Uterus (tissue), 4 donors: ENCODE measurements around the gene PHF8. TPM values are rescaled to one million over a fixed set of nuclear protein-coding genes. Genes with fewer than 3 reads are reported as not detected.

Experiments used
- DNase-seq, 2 donors: peaks; one replicate each; pipeline ENCODE4 v3.0.0-alpha.2; 2019 to 2020
- H3K27ac ChIP-seq, 2 donors: fragments of 200-600 bp; sonication (generic); 1 replicate in 1 of 2; 2 replicates in 1 of 2; pipeline ENCODE4 v1.5.1; 2016 to 2018
- H3K27me3 ChIP-seq, 2 donors: fragments of 200-600 bp; sonication (generic); one replicate each; pipeline ENCODE4 v1.5.1; 2018 to 2019; ENCODE audit warnings: control low read depth in 1 of 2
- H3K36me3 ChIP-seq, 2 donors: fragments of 200-600 bp; sonication (generic); one replicate each; pipeline ENCODE4 v1.5.1; 2019; ENCODE audit warnings: control low read depth in 1 of 2
- H3K4me1 ChIP-seq, 2 donors: fragments of 200-600 bp; sonication (generic); one replicate each; pipeline ENCODE4 v1.5.1; 2018 to 2019; ENCODE audit warnings: control low read depth in 1 of 2
- H3K4me3 ChIP-seq, 2 donors: fragments of 200-600 bp; sonication (generic); 1 replicate in 1 of 2; 2 replicates in 1 of 2; pipeline ENCODE4 v1.5.1; 2018 to 2019; ENCODE audit warnings: mild to moderate bottlenecking in 1 of 2
- H3K9me3 ChIP-seq, 2 donors: fragments of 200-600 bp; sonication (generic); one replicate each; pipeline ENCODE4 v1.5.1; 2019; ENCODE audit warnings: control low read depth in 1 of 2
- POLR2A ChIP-seq, 2 donors: fragments of 450-650 bp; IDR thresholded peaks; one replicate each; pipeline ENCODE4 v1.6.1; 2016; ENCODE audit warnings: antibody characterized with exemption in 2 of 2, mild to moderate bottlenecking in 1 of 2, moderate library complexity in 1 of 2
- intact Hi-C: fragments of 100-400 bp; cut with DNase I; formaldehyde crosslinking; loops from one replicate; pipeline ENCODE4 v1.15.1; 2023; ENCODE audit warnings: low total_unique reads
- total RNA-seq, 4 donors: library from RNA; depleted of rRNA in 3 of 4; stranded (reverse); fragments of >200 nt in 3 of 4; gene quantifications; one replicate each; pipeline versions ENCODE4 v1.1.0 to v1.2.4, GENCODE V29; 2014 to 2023
- TF ChIP-seq, protein P1 (sequence below), 4 experiments: fragments of 200-600 bp in 2 of 4; fragments of 450-650 bp in 2 of 4; sonication (generic) in 2 of 4; IDR thresholded peaks; one replicate each; pipeline ENCODE4 v1.5.1; 2016 to 2019; ENCODE audit warnings: antibody characterized with exemption in 4 of 4, mild to moderate bottlenecking in 2 of 4, moderate library complexity in 1 of 4
- donor health status: DM: yes; HTN: yes; CAD: no.

The PHF8 gene
- total RNA-seq, 4 donors from 2014 or later: 7.1 to 52.8 (median 36.2) TPM

- no peaks in the 10 kb centered on the region for H3K36me3 ChIP-seq
- H3K4me1 ChIP-seq: no peaks in the 10 kb centered on the region
- no peak overlapping the region for H3K4me3 ChIP-seq
- no peak overlapping the region for H3K27ac ChIP-seq
- no peak for DNase-seq
- H3K27me3 ChIP-seq: no peaks in the 10 kb centered on the region
- TF ChIP-seq, protein P1, sequence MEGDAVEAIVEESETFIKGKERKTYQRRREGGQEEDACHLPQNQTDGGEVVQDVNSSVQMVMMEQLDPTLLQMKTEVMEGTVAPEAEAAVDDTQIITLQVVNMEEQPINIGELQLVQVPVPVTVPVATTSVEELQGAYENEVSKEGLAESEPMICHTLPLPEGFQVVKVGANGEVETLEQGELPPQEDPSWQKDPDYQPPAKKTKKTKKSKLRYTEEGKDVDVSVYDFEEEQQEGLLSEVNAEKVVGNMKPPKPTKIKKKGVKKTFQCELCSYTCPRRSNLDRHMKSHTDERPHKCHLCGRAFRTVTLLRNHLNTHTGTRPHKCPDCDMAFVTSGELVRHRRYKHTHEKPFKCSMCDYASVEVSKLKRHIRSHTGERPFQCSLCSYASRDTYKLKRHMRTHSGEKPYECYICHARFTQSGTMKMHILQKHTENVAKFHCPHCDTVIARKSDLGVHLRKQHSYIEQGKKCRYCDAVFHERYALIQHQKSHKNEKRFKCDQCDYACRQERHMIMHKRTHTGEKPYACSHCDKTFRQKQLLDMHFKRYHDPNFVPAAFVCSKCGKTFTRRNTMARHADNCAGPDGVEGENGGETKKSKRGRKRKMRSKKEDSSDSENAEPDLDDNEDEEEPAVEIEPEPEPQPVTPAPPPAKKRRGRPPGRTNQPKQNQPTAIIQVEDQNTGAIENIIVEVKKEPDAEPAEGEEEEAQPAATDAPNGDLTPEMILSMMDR (IDR thresholded peaks at IDR 0.05): no peak
- no peak for TF ChIP-seq POLR2A (IDR thresholded peaks at IDR 0.05)
- no peaks in the 10 kb centered on the region for H3K9me3 ChIP-seq
- intact Hi-C loops: no loop called here
Measured at GRCh38 chrX:53950130-53950733, 94.0 kb downstream of the PHF8 start.

- TF ChIP-seq, protein P1 (IDR thresholded peaks at IDR 0.05): no peak
- TF ChIP-seq POLR2A (IDR thresholded peaks at IDR 0.05): no peak
- H3K27me3 ChIP-seq: no peaks in the 10 kb centered on the region
- DNase-seq: no peak
- no peak overlapping the region for H3K27ac ChIP-seq
- H3K9me3 ChIP-seq: no peaks in the 10 kb centered on the region
- H3K4me3 ChIP-seq: no peak overlapping the region
- H3K36me3 ChIP-seq: no peaks in the 10 kb centered on the region
- intact Hi-C loops: no loop called here
- H3K4me1 ChIP-seq: no peaks in the 10 kb centered on the region
Measured at GRCh38 chrX:53940180-53940579, 104.1 kb downstream of the PHF8 start.

DNA sequence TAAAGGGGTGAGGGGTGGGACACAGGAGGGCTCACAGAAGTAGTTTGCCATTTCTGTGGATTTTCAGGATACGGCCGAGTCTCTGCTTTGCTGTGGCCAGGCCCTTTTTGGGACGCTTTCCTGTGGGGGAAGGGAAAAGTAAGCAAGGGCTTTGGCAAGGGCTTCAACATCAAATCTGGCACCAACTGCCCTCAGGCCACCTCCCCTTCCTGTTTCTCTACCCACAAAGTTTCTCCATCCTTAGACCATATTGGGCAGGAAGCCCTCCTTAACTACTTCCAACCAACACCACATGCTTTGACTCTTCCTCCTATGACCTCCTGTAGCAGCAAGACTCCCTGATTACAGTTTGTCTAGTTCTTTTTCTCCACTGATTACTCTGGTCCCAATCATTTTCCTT lies 105.1 kb downstream of the PHF8 start:
- Histone ChIP-seq H3K4me3 (no peak overlapping the region), H3K36me3 (no peaks in the 10 kb centered on the region), H3K9me3 (no peaks in the 10 kb centered on the region), H3K27me3 (no peaks in the 10 kb centered on the region), H3K27ac (no peak overlapping the region), H3K4me1 (no peaks in the 10 kb centered on the region)
- no peak for TF ChIP-seq POLR2A (IDR thresholded peaks at IDR 0.05)
- TF ChIP-seq, protein P1 (IDR thresholded peaks at IDR 0.05): no peak
- no peak for DNase-seq
- intact Hi-C loops: no loop called here

- H3K4me1 ChIP-seq: no peaks in the 10 kb centered on the region
- H3K27ac ChIP-seq: no peak overlapping the region
- H3K27me3 ChIP-seq: no peaks in the 10 kb centered on the region
- H3K36me3 ChIP-seq: no peaks in the 10 kb centered on the region
- intact Hi-C loops: no loop called here
- H3K9me3 ChIP-seq: no peaks in the 10 kb centered on the region
- H3K4me3 ChIP-seq: no peak overlapping the region
- TF ChIP-seq, protein P1 (IDR thresholded peaks at IDR 0.05): no peak
- TF ChIP-seq POLR2A (IDR thresholded peaks at IDR 0.05): no peak
- no peak for DNase-seq
Measured at GRCh38 chrX:53930515-53931380, 113.5 kb downstream of the PHF8 start.

GRCh38 chrX:53926030-53926429 lies 118.2 kb downstream of the PHF8 start:
- intact Hi-C loops: no loop called here
- Histone ChIP-seq H3K9me3 (no peaks in the 10 kb centered on the region), H3K4me3 (no peak overlapping the region), H3K27ac (no peak overlapping the region), H3K27me3 (no peaks in the 10 kb centered on the region), H3K36me3 (no peaks in the 10 kb centered on the region), H3K4me1 (no peaks in the 10 kb centered on the region)
- no peak for DNase-seq
- no peak for TF ChIP-seq POLR2A (IDR thresholded peaks at IDR 0.05)
- TF ChIP-seq, protein P1 (IDR thresholded peaks at IDR 0.05): no peak
